C4-2B (cell line): Measurements from ENCODE around the gene ASXL1.

ENCODE experiments used
- ZFX ChIP-seq: fragments of 450-650 bp; IDR thresholded peaks from 2 replicates; pipeline ENCODE4 v1.6.1; 2017
- TF ChIP-seq, protein P1 (sequence below): fragments of 450-650 bp; conservative IDR thresholded peaks from 2 replicates; pipeline ENCODE4 v1.5.1; 2017; ENCODE audit warnings: mild to moderate bottlenecking

DNA sequence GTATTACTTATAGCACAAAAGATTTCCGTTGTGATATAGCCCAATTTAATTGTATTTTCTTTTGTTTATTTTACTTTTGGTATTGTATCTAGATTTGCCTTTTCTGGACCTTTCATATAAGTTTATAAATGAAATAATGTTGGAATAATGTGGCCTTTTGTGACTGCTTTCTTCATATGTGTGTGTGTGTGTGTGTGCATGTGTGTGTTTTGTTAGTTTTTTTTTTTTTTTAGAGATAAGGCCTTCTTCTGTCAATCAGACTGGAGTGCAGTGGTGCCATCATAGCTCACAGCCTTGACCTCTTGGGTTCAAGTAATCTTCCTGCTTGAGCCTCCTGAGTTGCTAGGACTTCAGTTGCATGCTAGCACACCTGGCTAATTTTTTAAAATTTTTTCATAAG lies 37.8 kb upstream of the ASXL1 start:
- TF ChIP-seq, protein P1, sequence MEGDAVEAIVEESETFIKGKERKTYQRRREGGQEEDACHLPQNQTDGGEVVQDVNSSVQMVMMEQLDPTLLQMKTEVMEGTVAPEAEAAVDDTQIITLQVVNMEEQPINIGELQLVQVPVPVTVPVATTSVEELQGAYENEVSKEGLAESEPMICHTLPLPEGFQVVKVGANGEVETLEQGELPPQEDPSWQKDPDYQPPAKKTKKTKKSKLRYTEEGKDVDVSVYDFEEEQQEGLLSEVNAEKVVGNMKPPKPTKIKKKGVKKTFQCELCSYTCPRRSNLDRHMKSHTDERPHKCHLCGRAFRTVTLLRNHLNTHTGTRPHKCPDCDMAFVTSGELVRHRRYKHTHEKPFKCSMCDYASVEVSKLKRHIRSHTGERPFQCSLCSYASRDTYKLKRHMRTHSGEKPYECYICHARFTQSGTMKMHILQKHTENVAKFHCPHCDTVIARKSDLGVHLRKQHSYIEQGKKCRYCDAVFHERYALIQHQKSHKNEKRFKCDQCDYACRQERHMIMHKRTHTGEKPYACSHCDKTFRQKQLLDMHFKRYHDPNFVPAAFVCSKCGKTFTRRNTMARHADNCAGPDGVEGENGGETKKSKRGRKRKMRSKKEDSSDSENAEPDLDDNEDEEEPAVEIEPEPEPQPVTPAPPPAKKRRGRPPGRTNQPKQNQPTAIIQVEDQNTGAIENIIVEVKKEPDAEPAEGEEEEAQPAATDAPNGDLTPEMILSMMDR, result no peak
- no peak for TF ChIP-seq ZFX
